Smooth muscle cell (in vitro differentiated cells): Measurements from ENCODE around the gene RBM17. TPM values are rescaled to one million over a fixed set of nuclear protein-coding genes. Genes with fewer than 3 reads are reported as not detected.

Source experiments
- DNase-seq: peaks from one replicate; lab custom pipeline; 2025; ENCODE audit not compliant: unreplicated experiment; lab: John Stamatoyannopoulos, UW
- H2AFZ ChIP-seq: fragments of 200-600 bp; sonication (generic); 2 replicates; pipeline ENCODE4 v1.6.0; 2016; ENCODE audit warnings: antibody characterized with exemption, low read depth, mild to moderate bottlenecking
- H3F3A ChIP-seq: fragments of 200-600 bp; sonication (generic); 2 replicates; pipeline ENCODE4 v1.6.0; 2017; ENCODE audit warnings: antibody characterized with exemption, low read depth
- H3K27ac ChIP-seq: fragments of 200-600 bp; sonication (generic); 2 replicates; pipeline ENCODE4 v1.5.1; 2016; ENCODE audit warnings: low read depth, mild to moderate bottlenecking
- H3K27me3 ChIP-seq: fragments of 200-600 bp; sonication (generic); 2 replicates; pipeline ENCODE4 v1.6.1; 2016; ENCODE audit warnings: low read depth, mild to moderate bottlenecking
- H3K36me3 ChIP-seq: fragments of 200-600 bp; sonication (generic); 2 replicates; pipeline ENCODE4 v1.5.1; 2016; ENCODE audit warnings: low read depth
- H3K4me1 ChIP-seq: fragments of 200-600 bp; sonication (generic); 2 replicates; pipeline ENCODE4 v1.5.1; 2016; ENCODE audit warnings: low read depth
- H3K4me2 ChIP-seq: fragments of 200-600 bp; sonication (generic); 2 replicates; pipeline ENCODE4 v1.6.0; 2016; ENCODE audit warnings: mild to moderate bottlenecking
- H3K4me3 ChIP-seq: fragments of 200-600 bp; sonication (generic); 2 replicates; pipeline ENCODE4 v1.5.1; 2016; ENCODE audit warnings: mild to moderate bottlenecking
- H3K79me2 ChIP-seq: fragments of 200-600 bp; sonication (generic); 2 replicates; pipeline ENCODE4 v1.6.0; 2016; ENCODE audit warnings: low read depth, mild to moderate bottlenecking
- H3K9ac ChIP-seq: fragments of 200-600 bp; sonication (generic); 2 replicates; pipeline ENCODE4 v1.6.0; 2016; ENCODE audit warnings: low read depth
- H3K9me3 ChIP-seq: fragments of 200-600 bp; sonication (generic); replicated peaks from 2 replicates; pipeline ENCODE4 v1.5.1; 2016; ENCODE audit warnings: low read depth
- H4K20me1 ChIP-seq: fragments of 200-600 bp; sonication (generic); 2 replicates; pipeline ENCODE4 v1.6.0; 2016; ENCODE audit warnings: low read depth
- CTCF ChIP-seq: fragments of 200-600 bp; sonication (generic); IDR thresholded peaks from 2 replicates; pipeline ENCODE4 v1.5.1; 2017; ENCODE audit warnings: borderline replicate concordance, mild to moderate bottlenecking, antibody characterized with exemption; ENCODE audit not compliant: insufficient read depth, poor library complexity, severe bottlenecking
- WGBS: methylation state at CpG from one replicate; pipeline ENCODE4 v1.1.7; 2016; ENCODE audit warnings: low lambda C conversion rate; 5-methylcytosine and 5-hydroxymethylcytosine counted together
- polyA plus RNA-seq: library from polyadenylated mRNA; unstranded; fragments of >200 nt; fragmentation: Nextera tagmentation; extraction: Ambion mirVana; gene quantifications from 2 replicates; pipeline ENCODE4 v1.2.1, GENCODE V29; 2016
- total RNA-seq: library from RNA; depleted of rRNA; stranded (reverse); fragments of >200 nt; gene quantifications from 2 replicates; pipeline ENCODE4 v1.2.3, GENCODE V29; 2014

The RBM17 gene
- total and polyA plus RNA-seq, 2 experiments from 2014 or later: 20.0 to 68.3 TPM

DNA sequence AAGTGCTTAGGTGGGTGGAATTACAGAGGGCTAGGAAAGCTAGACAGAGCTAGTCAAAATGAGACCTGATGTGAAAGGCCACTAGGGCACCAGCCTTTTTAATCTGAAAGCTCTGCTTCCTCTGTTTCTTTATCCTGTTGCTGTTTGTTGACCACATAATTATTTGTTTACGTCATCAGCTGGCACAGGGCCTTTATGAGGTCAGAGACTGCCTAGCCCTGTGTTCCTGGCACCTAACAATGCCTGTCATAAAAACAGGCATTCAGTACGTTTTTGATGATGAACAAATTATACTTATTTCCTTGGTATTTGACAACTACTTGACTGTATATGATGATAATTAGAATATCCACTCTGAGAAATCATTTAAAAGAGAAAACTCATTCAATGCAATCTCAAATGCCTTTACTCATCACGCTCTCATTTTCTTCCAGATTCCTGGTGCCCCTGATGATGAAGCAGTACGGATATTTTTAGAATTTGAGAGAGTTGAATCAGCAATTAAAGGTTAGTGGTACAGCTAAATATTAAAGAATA is 26.0 kb downstream of the RBM17 start:
- H3K36me3 ChIP-seq: peaks cover 18% of the 10 kb centered on the region

DNA sequence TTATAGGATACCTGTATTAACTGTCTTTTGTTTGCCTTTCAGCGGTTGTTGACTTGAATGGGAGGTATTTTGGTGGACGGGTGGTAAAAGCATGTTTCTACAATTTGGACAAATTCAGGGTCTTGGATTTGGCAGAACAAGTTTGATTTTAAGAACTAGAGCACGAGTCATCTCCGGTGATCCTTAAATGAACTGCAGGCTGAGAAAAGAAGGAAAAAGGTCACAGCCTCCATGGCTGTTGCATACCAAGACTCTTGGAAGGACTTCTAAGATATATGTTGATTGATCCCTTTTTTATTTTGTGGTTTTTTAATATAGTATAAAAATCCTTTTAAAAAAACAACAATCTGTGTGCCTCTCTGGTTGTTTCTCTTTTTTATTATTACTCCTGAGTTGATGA is 26.6 kb downstream of the RBM17 start:
- H3K9ac ChIP-seq: no peak overlapping the region
- 93% methylated on average over 4 of the region's 4 CpGs for WGBS
- peak overlapping the region; percentile 54 for H3K27ac ChIP-seq
- no peaks in the 10 kb centered on the region for H3K27me3 ChIP-seq
- peaks cover 18% of the 10 kb centered on the region for H3K36me3 ChIP-seq
- TF ChIP-seq CTCF: no peak
- H3K4me2 ChIP-seq: peak overlapping the region; percentile 36
- DNase-seq: no peak
- H2AFZ ChIP-seq: no peak overlapping the region
- no peak overlapping the region for H3K4me3 ChIP-seq
- H3K79me2 ChIP-seq: peaks cover 5% of the 10 kb centered on the region
- H3K9me3 ChIP-seq: no peaks in the 10 kb centered on the region
- no peaks in the 10 kb centered on the region for H3K4me1 ChIP-seq
- peaks cover 29% of the 10 kb centered on the region for H4K20me1 ChIP-seq
- H3F3A ChIP-seq: peaks cover 23% of the 10 kb centered on the region

More for the DNA sequence above, 26.0 kb downstream of the RBM17 start:
- H3K79me2 ChIP-seq: peaks cover 5% of the 10 kb centered on the region
- H3K4me3 ChIP-seq: no peak overlapping the region
- no peak overlapping the region for H2AFZ ChIP-seq
- TF ChIP-seq CTCF: no peak
- H3F3A ChIP-seq: peaks cover 23% of the 10 kb centered on the region
- H3K9ac ChIP-seq: no peak overlapping the region
- no peaks in the 10 kb centered on the region for H3K9me3 ChIP-seq
- peaks cover 31% of the 10 kb centered on the region for H4K20me1 ChIP-seq
- H3K27ac ChIP-seq: peak overlapping the region; percentile 54
- WGBS: 70% methylated on average over 4 of the region's 4 CpGs
- DNase-seq: no peak
- peak overlapping the region; percentile 36 for H3K4me2 ChIP-seq
- H3K4me1 ChIP-seq: no peaks in the 10 kb centered on the region
- H3K27me3 ChIP-seq: no peaks in the 10 kb centered on the region

DNA sequence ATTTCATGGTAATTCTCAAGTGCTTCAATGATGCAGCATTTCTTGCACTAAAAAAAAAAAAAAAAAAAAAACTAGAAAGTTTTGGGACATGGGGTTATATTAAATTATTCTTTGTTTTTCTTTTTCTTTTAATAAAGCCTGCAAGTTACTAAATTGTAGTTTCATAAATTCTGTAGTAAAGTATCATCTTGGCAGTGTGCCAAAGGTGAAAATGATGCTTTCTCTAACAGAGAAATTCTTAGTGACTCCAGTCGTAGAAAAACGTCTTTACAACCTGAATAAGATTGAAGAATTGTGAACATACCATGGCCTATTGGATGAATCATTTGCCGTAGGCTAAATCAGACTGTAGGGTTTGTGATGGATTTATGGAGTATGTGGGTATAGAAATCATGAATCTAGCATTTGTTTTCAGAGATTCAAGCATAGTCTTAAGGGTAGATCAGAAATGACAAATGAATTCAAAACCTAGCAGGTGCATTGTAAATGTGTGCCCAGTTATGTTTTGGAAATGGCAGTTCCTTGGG is 27.1 kb downstream of the RBM17 start:
- no peaks in the 10 kb centered on the region for H3K27me3 ChIP-seq
- 91% methylated on average over 3 of the region's 3 CpGs for WGBS
- no peak overlapping the region for H3K4me2 ChIP-seq
- H3K36me3 ChIP-seq: peaks cover 18% of the 10 kb centered on the region
- peaks cover 5% of the 10 kb centered on the region for H3K79me2 ChIP-seq
- peaks cover 23% of the 10 kb centered on the region for H3F3A ChIP-seq
- H3K4me1 ChIP-seq: no peaks in the 10 kb centered on the region
- no peak for DNase-seq
- H3K4me3 ChIP-seq: no peak overlapping the region
- H3K9ac ChIP-seq: no peak overlapping the region
- H4K20me1 ChIP-seq: peaks cover 24% of the 10 kb centered on the region
- no peak overlapping the region for H3K27ac ChIP-seq
- H2AFZ ChIP-seq: no peak overlapping the region
- no peak for TF ChIP-seq CTCF
- no peaks in the 10 kb centered on the region for H3K9me3 ChIP-seq

DNA sequence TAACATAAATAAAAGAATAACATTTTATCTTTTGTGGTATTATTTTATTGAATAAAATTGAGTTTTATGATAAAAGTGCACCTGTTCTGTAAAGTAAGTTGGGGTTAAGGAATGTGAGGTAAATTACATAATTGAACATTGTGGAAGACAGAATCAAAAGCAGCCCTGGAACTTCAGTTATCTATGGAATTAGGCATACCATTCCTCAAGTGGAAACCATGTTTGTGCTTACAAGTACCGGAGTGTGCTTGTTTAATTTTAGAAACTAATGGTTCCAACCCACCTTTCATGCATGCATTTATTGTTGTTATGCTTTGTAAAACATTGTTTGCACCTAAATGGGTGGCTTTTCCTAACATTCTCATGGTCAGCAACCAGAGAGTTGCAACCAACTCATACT is 28.0 kb downstream of the RBM17 start:
- Histone ChIP-seq H3K27ac (no peak overlapping the region), H3K9me3 (no peaks in the 10 kb centered on the region), H3K27me3 (no peaks in the 10 kb centered on the region), H3K4me3 (no peak overlapping the region), H3K4me2 (no peak overlapping the region), H3K4me1 (no peaks in the 10 kb centered on the region), H3K79me2 (peaks cover under 1% of the 10 kb centered on the region), H4K20me1 (peaks cover 16% of the 10 kb centered on the region), H2AFZ (no peak overlapping the region), H3K9ac (no peak overlapping the region), H3F3A (peaks cover 23% of the 10 kb centered on the region), H3K36me3 (peaks cover 18% of the 10 kb centered on the region)
- DNase-seq: no peak
- 83% methylated on average over 1 of the region's 1 CpG for WGBS
- no peak for TF ChIP-seq CTCF
